Left ventricle myocardium inferior (tissue), 1 donor: Measurements from ENCODE around the gene TPI1. TPM values are rescaled to one million over a fixed set of nuclear protein-coding genes. Genes with fewer than 3 reads are reported as not detected.
"Not testable (repeated sequence)": the region's sequence is repeated elsewhere in the genome, so short reads cannot be mapped to it uniquely, and the experiment has no call there.

Experiments used
- DNase-seq: peaks from one replicate; pipeline ENCODE4 v3.0.0-alpha.2; 2020
- H3K27ac ChIP-seq: fragments of 200-600 bp; replicated peaks from 2 replicates; pipeline ENCODE4 v1.8.0; 2021
- H3K27me3 ChIP-seq: fragments of 200-600 bp; 2 replicates; pipeline ENCODE4 v1.8.0; 2021; ENCODE audit warnings: low read depth
- H3K36me3 ChIP-seq: fragments of 200-600 bp; 2 replicates; pipeline ENCODE4 v1.8.0; 2021
- H3K4me1 ChIP-seq: fragments of 200-600 bp; 2 replicates; pipeline ENCODE4 v1.8.0; 2021
- H3K4me3 ChIP-seq: fragments of 200-600 bp; 2 replicates; pipeline ENCODE4 v1.8.0; 2021; ENCODE audit warnings: mild to moderate bottlenecking, moderate library complexity
- H3K9me3 ChIP-seq: fragments of 200-600 bp; replicated peaks from 2 replicates; pipeline ENCODE4 v1.8.0; 2021
- intact Hi-C: fragments of 100-400 bp; cut with micrococcal nuclease; formaldehyde crosslinking; loops from one replicate; pipeline ENCODE4 v1.11.0; 2022
- total RNA-seq: library from RNA; stranded (reverse); fragmentation: NEBNext Ultra II Directional; extraction: Animal tissue kit (Norgen Biotek cat#: 25700); gene quantifications from one replicate; pipeline ENCODE4 v1.2.1, GENCODE V29; 2021
- TF ChIP-seq, protein P1 (sequence below): fragments of 200-600 bp; IDR thresholded peaks from 2 replicates; pipeline ENCODE4 v1.8.0; 2021; ENCODE audit warnings: antibody characterized with exemption, mild to moderate bottlenecking, borderline replicate concordance
- donor health status: DM: no; HTN: yes; CAD: no; lungs with severe emphysema.

Gene TPI1
- total RNA-seq, 1 donor from 2014 or later, result 753 TPM

DNA sequence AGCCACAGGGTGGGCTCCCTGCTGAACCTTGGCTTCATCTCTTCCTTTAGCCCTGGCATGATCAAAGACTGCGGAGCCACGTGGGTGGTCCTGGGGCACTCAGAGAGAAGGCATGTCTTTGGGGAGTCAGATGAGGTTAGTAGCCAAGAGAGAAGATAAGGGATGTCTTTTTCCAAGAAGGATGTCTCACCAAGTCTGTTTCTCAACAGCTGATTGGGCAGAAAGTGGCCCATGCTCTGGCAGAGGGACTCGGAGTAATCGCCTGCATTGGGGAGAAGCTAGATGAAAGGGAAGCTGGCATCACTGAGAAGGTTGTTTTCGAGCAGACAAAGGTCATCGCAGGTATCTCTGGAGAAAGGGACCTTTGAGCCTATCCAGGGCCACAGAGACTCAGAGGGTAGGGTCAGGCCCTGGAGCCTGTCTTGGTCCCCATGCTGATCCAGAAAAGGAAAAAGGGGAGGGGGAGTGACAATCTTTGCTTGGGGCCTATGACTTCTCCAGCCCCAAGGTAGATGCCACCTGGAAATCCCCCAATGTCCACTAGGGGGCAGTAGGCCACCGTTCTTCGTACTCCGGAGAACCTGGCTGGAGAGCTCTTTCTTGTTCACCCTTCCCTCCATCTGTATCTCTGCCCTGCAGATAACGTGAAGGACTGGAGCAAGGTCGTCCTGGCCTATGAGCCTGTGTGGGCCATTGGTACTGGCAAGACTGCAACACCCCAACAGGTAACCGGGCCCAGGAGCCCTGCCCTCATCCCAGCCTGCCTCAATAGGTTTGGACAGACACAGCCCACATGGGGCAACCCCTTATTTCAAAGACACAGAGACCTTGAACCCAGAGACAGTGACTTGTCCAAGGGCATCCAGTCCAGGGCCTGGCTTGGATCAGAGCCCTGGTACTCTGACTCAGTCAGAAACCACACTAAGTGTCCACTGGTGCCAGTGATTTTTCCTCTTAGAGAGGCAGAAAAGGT, 2.0 kb downstream of the TPI1 start:
- Histone ChIP-seq H3K36me3 (peaks cover 37% of the 10 kb centered on the region), H3K27me3 (no peaks in the 10 kb centered on the region), H3K4me3 (peak overlapping the region; percentile 100), H3K27ac (peak overlapping the region; percentile 99), H3K9me3 (no peaks in the 10 kb centered on the region), H3K4me1 (peaks cover 68% of the 10 kb centered on the region)
- peak; percentile 69 for DNase-seq
- TF ChIP-seq, protein P1, sequence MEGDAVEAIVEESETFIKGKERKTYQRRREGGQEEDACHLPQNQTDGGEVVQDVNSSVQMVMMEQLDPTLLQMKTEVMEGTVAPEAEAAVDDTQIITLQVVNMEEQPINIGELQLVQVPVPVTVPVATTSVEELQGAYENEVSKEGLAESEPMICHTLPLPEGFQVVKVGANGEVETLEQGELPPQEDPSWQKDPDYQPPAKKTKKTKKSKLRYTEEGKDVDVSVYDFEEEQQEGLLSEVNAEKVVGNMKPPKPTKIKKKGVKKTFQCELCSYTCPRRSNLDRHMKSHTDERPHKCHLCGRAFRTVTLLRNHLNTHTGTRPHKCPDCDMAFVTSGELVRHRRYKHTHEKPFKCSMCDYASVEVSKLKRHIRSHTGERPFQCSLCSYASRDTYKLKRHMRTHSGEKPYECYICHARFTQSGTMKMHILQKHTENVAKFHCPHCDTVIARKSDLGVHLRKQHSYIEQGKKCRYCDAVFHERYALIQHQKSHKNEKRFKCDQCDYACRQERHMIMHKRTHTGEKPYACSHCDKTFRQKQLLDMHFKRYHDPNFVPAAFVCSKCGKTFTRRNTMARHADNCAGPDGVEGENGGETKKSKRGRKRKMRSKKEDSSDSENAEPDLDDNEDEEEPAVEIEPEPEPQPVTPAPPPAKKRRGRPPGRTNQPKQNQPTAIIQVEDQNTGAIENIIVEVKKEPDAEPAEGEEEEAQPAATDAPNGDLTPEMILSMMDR, result peak; percentile 95
- intact Hi-C loops, result no loop called here

DNA sequence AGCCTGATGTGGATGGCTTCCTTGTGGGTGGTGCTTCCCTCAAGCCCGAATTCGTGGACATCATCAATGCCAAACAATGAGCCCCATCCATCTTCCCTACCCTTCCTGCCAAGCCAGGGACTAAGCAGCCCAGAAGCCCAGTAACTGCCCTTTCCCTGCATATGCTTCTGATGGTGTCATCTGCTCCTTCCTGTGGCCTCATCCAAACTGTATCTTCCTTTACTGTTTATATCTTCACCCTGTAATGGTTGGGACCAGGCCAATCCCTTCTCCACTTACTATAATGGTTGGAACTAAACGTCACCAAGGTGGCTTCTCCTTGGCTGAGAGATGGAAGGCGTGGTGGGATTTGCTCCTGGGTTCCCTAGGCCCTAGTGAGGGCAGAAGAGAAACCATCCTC, 3.0 kb downstream of the TPI1 start:
- H3K27me3 ChIP-seq, DNase-seq, intact Hi-C loops, H3K4me3 ChIP-seq, H3K9me3 ChIP-seq: not testable (repeated sequence)
- H3K4me1 ChIP-seq, result peaks cover 68% of the 10 kb centered on the region
- peak overlapping the region; percentile 99 for H3K27ac ChIP-seq
- H3K36me3 ChIP-seq, result peaks cover 31% of the 10 kb centered on the region

DNA sequence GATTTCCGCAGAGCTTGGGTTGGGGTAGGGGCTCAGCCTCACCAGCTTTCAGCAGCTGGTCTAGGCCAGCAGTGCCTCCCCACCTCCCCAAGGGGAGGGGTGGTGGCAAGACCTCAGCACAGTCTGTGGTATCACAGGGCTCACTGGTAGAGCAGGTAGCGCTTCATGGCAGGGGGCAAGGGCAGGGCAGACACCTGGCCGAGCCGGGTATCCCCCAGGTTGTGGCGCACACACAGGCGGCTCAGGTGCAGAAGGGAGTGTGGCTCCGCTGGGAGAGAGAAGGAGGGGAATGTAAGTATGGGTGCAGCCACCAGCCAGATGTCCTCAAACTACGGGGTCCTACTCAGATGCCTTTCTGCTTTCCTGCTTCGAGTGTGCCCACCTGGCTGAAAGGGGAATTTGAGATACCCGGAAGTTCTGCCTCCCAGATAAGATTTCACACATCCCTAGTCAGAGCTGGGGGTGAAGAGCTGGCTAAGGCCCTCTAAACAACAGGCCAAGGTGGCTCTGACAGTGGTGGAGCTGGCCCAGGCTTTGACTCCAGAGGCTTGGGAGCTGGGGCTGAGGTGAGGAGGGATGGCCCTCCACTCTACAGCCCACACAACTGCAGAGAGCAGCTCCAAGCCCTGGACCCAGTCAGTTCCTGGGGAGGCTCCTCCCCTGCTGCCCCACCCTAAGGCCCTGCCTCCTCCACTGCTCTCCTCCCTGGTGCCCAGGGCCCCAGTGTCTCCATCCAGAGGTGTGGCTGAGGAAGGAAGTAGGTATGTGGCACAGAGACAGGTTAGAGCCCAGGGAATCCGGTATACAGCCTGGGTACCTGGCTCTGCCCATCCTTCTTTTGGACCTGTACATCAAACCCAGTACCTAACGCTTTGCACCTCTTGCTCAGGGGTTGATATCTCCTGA, 4.0 kb downstream of the TPI1 start:
- TF ChIP-seq, protein P1, result no peak
- peaks cover 68% of the 10 kb centered on the region for H3K4me1 ChIP-seq
- peak overlapping the region; percentile 90 for H3K27ac ChIP-seq
- DNase-seq, result no peak
- H3K27me3 ChIP-seq, result no peaks in the 10 kb centered on the region
- intact Hi-C loops, result no loop called here
- no peaks in the 10 kb centered on the region for H3K9me3 ChIP-seq
- H3K4me3 ChIP-seq, result peak overlapping the region; percentile 89
- peaks cover 31% of the 10 kb centered on the region for H3K36me3 ChIP-seq

DNA sequence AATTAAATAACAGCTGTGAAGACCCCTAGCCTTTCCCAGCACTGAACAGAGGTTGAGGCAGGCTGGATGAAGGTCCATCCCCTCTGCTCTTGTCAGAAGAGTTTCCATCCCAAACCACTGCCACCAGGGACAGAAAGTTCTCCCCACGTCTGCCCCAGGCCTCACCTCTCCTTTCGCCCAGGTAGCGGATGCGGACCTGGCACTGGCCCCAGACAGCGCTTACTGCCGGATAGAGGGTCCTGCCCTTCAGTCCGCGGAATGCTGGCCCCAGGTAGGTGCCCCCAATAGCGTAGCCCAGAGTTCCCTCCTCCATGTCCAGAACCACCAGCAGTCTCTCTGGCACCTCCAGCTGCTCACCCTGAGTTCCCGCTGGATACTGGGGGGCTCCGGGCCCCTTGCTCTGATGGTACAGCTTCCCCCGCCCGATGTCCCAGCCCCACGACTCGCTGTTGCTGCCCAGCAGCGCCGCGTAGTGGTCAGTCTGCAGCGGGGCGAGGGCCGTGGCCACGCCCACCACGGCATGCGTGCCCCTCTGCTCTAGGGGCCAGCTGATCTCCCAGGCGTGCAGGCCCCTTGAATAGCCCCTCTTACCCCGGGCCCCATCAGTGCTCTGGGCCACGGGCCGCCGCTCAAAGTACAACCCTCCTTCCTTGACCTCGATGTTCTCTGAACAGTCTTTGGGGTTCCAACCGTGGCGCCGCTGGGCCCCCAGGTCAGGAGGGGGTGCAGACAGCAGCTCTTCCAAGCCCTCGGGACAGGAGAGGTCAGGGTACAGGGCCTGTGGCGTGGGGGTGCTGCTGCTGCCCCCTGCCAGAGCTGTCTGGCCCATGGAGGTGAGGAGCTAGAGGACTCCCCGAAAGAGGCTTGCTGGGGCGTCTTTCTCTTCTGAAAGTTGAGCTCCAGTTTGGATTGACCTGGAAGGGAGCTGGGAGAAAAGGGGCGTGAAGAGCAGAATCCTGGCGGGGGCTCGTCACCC, 5.0 kb downstream of the TPI1 start:
- H3K4me1 ChIP-seq, result peaks cover 62% of the 10 kb centered on the region
- H3K36me3 ChIP-seq, result peaks cover 31% of the 10 kb centered on the region
- peak; percentile 83 for DNase-seq
- TF ChIP-seq, protein P1, result peak; percentile 98
- peak overlapping the region; percentile 89 for H3K4me3 ChIP-seq
- H3K9me3 ChIP-seq, result no peaks in the 10 kb centered on the region
- intact Hi-C loops, result no loop called here
- peak overlapping the region; percentile 90 for H3K27ac ChIP-seq
- no peaks in the 10 kb centered on the region for H3K27me3 ChIP-seq

DNA sequence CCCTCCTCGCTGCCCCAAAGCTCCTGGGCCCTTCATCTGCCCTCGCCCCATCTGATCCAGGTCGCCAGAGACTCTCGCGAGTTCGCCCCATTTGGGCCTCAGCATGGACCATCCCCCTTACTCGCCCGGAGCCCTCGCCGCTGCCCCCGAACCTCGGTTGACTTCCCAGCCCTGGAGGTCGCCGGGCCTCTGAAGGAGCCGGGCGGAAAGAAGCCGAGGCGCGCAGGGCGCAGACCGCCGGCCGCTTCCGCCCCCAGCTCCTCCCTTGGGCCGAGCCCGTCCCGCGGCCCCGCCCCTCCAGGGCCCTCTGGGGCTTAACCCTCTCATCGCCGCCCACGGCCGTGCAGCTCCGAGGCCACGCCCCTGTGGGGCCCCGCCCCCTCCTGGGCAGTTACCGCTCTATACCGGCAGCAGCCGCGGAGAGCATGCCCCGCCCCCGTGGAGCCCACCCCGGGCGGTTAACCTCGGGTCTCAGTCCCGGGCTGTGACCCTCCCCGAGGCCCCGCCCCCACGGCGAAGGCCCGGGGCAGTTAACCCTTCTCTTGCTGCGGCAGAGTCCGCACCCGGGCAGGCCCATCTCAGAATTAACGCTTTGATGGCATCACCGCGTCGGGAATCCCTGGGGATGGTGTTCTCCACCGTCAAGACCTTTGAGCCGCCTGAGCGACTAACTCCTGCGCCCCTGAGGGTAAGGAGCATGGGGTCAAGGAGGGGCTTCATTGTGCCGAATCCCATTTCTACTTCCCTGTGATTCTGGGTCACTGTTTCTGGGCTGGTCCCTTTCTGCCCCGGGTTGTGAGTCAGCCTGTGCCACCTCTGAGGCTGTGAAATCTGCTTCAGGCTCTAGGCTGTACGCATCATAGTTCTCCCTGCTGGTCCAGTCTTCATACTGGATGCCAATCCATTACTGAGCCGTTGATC, 6.0 kb downstream of the TPI1 start, which contains the start of gene SPSB2:
Gene SPSB2 (minus strand): TSS at position 210 of the 921 bp plus-strand sequence. CDS start 402 bp downstream, outside the sequence.
- H3K27ac ChIP-seq, result peak within 1 kb of the TSS; percentile 90
- H3K9me3 ChIP-seq, result no peaks in the 10 kb centered on the region
- peak; percentile 98 for DNase-seq
- TF ChIP-seq, protein P1, result no peak
- peak within 1 kb of the TSS; percentile 89 for H3K4me3 ChIP-seq
- H3K36me3 ChIP-seq, result peaks cover 31% of the 10 kb centered on the region
- no peaks in the 10 kb centered on the region for H3K27me3 ChIP-seq
- intact Hi-C loops, result no loop called here
- H3K4me1 ChIP-seq, result peaks cover 52% of the 10 kb centered on the region

DNA sequence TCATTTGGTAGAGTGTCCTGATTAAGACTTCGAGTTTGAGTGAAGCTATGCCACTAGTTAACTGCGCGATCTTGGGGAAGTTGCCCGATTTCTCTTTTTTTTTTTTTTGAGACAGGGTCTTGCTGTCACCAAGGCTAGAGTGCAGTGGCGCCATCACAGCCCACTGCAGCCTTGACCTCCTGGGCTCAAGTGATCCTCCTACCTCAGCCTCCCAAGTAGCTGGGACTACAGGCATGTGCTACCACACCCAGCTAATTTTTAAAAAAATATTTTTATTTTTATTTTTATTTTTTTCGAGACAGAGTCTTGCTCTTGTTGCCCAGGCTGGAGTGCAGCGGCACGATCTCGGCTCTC, 6.7 kb downstream of the TPI1 start:
- H3K9me3 ChIP-seq, H3K27me3 ChIP-seq, DNase-seq, intact Hi-C loops: not testable (repeated sequence)
- Histone ChIP-seq H3K36me3 (peaks cover 27% of the 10 kb centered on the region), H3K4me1 (peaks cover 45% of the 10 kb centered on the region), H3K27ac (peak overlapping the region; percentile 90), H3K4me3 (peak overlapping the region; percentile 89)

DNA sequence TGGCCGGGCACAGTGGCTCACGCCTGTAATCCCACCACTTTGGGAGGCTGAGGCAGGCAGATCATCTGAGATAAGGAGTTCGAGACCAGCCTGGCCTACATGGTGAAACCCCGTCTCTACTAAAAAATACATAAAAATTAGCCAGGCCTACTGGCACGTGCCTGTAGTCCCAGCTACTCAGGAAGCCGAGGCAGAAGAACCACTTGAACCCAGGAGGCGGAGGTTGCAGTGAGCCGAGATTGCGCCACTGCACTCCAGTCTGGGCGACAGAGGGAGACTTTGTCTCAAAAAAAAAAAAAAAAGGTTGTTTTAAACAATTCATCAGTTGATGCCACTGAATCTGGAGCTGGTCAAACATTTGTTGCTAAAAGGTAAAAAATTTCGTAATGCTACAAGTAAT, 12.5 kb downstream of the TPI1 start:
- intact Hi-C loops, H3K27ac ChIP-seq, H3K9me3 ChIP-seq, H3K4me3 ChIP-seq, H3K27me3 ChIP-seq, H3K4me1 ChIP-seq, DNase-seq: not testable (repeated sequence)
- H3K36me3 ChIP-seq, result peaks cover 22% of the 10 kb centered on the region
